ENCODE measurements around the gene NUDT14. TPM values are rescaled to one million over a fixed set of nuclear protein-coding genes. Genes with fewer than 3 reads are reported as not detected.

Gene NUDT14
- total RNA-seq, 1 experiment from 2014 or later: 50.8 TPM

DNA sequence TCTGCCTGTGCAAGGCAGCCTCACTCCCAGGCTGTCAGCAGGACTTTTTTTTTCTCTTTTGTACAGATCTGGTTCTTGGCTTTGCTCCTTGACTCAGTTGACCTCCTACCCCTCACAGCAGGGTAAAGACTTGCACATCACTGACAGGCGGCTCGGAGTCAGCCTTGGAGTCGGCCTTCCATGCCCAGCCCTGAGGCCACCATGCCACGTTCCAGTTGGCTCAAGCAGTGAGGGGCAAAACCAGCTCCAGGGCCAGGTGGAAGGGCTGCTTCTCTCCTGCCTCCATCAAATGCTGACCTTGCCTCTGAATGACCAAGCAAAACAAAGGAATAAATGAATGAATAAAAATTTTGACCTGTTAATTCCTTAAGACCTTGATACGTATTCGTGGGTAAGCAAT, 40.1 kb downstream of the NUDT14 start:
- ATAC-seq (no peak), DNase-seq (no peak)
- ChIA-PET CTCF (interaction anchor here (1.0 kb wide), 1 partner anchor 33 kb away, joined by 3 read pairs; no protein-coding TSS in a partner anchor), POLR2A (ENCODE audit: unreplicated experiment) (no interaction called here)
- TF ChIP-seq, protein P1, sequence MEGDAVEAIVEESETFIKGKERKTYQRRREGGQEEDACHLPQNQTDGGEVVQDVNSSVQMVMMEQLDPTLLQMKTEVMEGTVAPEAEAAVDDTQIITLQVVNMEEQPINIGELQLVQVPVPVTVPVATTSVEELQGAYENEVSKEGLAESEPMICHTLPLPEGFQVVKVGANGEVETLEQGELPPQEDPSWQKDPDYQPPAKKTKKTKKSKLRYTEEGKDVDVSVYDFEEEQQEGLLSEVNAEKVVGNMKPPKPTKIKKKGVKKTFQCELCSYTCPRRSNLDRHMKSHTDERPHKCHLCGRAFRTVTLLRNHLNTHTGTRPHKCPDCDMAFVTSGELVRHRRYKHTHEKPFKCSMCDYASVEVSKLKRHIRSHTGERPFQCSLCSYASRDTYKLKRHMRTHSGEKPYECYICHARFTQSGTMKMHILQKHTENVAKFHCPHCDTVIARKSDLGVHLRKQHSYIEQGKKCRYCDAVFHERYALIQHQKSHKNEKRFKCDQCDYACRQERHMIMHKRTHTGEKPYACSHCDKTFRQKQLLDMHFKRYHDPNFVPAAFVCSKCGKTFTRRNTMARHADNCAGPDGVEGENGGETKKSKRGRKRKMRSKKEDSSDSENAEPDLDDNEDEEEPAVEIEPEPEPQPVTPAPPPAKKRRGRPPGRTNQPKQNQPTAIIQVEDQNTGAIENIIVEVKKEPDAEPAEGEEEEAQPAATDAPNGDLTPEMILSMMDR (conservative IDR thresholded peaks at IDR 0.05; ENCODE audit: low read depth, low read length): no peak
- no peak for TF ChIP-seq EZH2 (IDR thresholded peaks at IDR 0.05; ENCODE audit: low read length, unreplicated experiment)
- TF ChIP-seq EZH2phosphoT487 (IDR thresholded peaks at IDR 0.05; ENCODE audit: borderline replicate concordance, low read length): no peak
- Histone ChIP-seq H3K27me3 (ENCODE audit: low read length) (no peaks in the 10 kb centered on the region), H3K9me3 (ENCODE audit: low read length) (no peaks in the 10 kb centered on the region), H3K27ac (ENCODE audit: low read length) (no peak overlapping the region), H3F3A (ENCODE audit: low read length, unreplicated experiment) (no peaks in the 10 kb centered on the region), H3K79me2 (ENCODE audit: low read length) (no peaks in the 10 kb centered on the region), H3K9me2 (replicated peaks; ENCODE audit: low read length) (no peaks in the 10 kb centered on the region), H4K20me1 (ENCODE audit: low read length) (no peaks in the 10 kb centered on the region), H3K36me3 (ENCODE audit: low read depth, low read length) (no peaks in the 10 kb centered on the region), H3K4me1 (ENCODE audit: insufficient read depth, low read length) (no peaks in the 10 kb centered on the region), H3K4me2 (ENCODE audit: low read length) (no peak overlapping the region), H3K4me3 (ENCODE audit: low read length) (no peak overlapping the region), H2AFZ (ENCODE audit: low read length) (no peak overlapping the region), H3K9ac (ENCODE audit: low read length) (no peak overlapping the region)
- no TSS peak for BruUV-seq (replicated peaks)
- intact Hi-C loops (cut with micrococcal nuclease): no loop called here

DNA sequence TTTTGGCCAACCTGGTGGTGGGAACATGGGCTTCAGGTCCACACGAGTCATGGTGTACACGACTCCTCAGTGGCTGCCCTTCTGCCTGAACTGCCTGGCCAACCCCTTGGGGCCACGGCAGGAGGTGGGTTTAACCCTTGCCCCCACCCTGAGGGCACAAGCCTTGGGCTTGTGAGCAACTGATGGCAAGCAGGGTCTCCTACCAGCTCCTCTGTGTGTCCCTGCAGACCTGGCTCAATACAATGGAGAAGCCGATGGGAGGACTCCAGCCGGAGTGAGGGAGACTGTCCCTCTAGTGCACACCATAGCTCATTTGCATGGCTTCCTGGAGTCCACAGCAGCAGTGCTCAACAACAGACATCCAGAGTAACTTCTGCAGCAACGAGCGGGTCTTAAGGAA, 40.5 kb downstream of the NUDT14 start:
- H3K4me3 ChIP-seq (ENCODE audit: low read length): no peak overlapping the region
- no TSS peak for BruUV-seq (replicated peaks)
- H3K4me1 ChIP-seq (ENCODE audit: insufficient read depth, low read length): no peaks in the 10 kb centered on the region
- ChIA-PET CTCF (interaction anchor here (1.0 kb wide), 1 partner anchor 33 kb away, joined by 3 read pairs; no protein-coding TSS in a partner anchor), POLR2A (ENCODE audit: unreplicated experiment) (no interaction called here)
- H3K36me3 ChIP-seq (ENCODE audit: low read depth, low read length): no peaks in the 10 kb centered on the region
- H3K9me2 ChIP-seq (replicated peaks; ENCODE audit: low read length): no peaks in the 10 kb centered on the region
- H3K79me2 ChIP-seq (ENCODE audit: low read length): no peaks in the 10 kb centered on the region
- ATAC-seq: no peak
- no peak for TF ChIP-seq EZH2phosphoT487 (IDR thresholded peaks at IDR 0.05; ENCODE audit: borderline replicate concordance, low read length)
- no peak for TF ChIP-seq EZH2 (IDR thresholded peaks at IDR 0.05; ENCODE audit: low read length, unreplicated experiment)
- TF ChIP-seq, protein P1 (conservative IDR thresholded peaks at IDR 0.05; ENCODE audit: low read depth, low read length): no peak
- no peak for DNase-seq
- no peaks in the 10 kb centered on the region for H4K20me1 ChIP-seq (ENCODE audit: low read length)
- no peaks in the 10 kb centered on the region for H3K9me3 ChIP-seq (ENCODE audit: low read length)
- no peaks in the 10 kb centered on the region for H3K27me3 ChIP-seq (ENCODE audit: low read length)
- no peak overlapping the region for H3K4me2 ChIP-seq (ENCODE audit: low read length)
- no peak overlapping the region for H2AFZ ChIP-seq (ENCODE audit: low read length)
- no peaks in the 10 kb centered on the region for H3F3A ChIP-seq (ENCODE audit: low read length, unreplicated experiment)
- no peak overlapping the region for H3K27ac ChIP-seq (ENCODE audit: low read length)
- H3K9ac ChIP-seq (ENCODE audit: low read length): no peak overlapping the region
- intact Hi-C loops (cut with micrococcal nuclease): no loop called here

DNA sequence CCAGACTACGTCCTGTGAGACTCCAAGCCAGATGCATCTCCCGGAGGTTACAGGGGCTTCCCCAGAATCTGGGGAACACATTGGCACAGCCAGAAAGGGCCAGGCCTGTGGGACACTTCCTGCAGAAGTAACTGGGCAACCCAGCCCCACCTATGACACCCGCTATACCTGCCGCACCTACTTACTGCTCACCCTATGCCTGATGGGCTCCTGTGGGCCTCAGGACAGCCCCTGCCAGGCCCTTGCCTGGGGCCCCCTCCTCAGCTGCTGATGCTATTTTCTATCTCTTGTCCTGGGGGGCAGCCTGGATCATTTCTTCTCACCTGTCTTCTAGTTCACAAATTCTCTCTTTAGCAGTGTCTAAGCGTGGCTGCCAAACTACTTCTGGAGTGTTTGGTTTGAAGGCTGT, 41.3 kb downstream of the NUDT14 start:
- H3K4me2 ChIP-seq (ENCODE audit: low read length): no peak overlapping the region
- no peak overlapping the region for H3K9ac ChIP-seq (ENCODE audit: low read length)
- POLR2A ChIA-PET (ENCODE audit: unreplicated experiment): no interaction called here
- no peak overlapping the region for H3K4me3 ChIP-seq (ENCODE audit: low read length)
- intact Hi-C loops (cut with micrococcal nuclease): no loop called here
- H3K27ac ChIP-seq (ENCODE audit: low read length): no peak overlapping the region
- no peak overlapping the region for H2AFZ ChIP-seq (ENCODE audit: low read length)
- H3K27me3 ChIP-seq (ENCODE audit: low read length): no peaks in the 10 kb centered on the region
- no peaks in the 10 kb centered on the region for H3K9me3 ChIP-seq (ENCODE audit: low read length)
- no peaks in the 10 kb centered on the region for H3K36me3 ChIP-seq (ENCODE audit: low read depth, low read length)
- no peaks in the 10 kb centered on the region for H4K20me1 ChIP-seq (ENCODE audit: low read length)
- DNase-seq (no peak), ATAC-seq (no peak)
- H3K79me2 ChIP-seq (ENCODE audit: low read length): no peaks in the 10 kb centered on the region
- CTCF ChIA-PET: no interaction called here
- no peak for TF ChIP-seq EZH2 (IDR thresholded peaks at IDR 0.05; ENCODE audit: low read length, unreplicated experiment)
- TF ChIP-seq, protein P1 (conservative IDR thresholded peaks at IDR 0.05; ENCODE audit: low read depth, low read length): no peak
- TF ChIP-seq EZH2phosphoT487 (IDR thresholded peaks at IDR 0.05; ENCODE audit: borderline replicate concordance, low read length): no peak
- H3F3A ChIP-seq (ENCODE audit: low read length, unreplicated experiment): no peaks in the 10 kb centered on the region
- BruUV-seq (replicated peaks): no TSS peak
- no peaks in the 10 kb centered on the region for H3K9me2 ChIP-seq (replicated peaks; ENCODE audit: low read length)
- no peaks in the 10 kb centered on the region for H3K4me1 ChIP-seq (ENCODE audit: insufficient read depth, low read length)

Measured in PC-3 (cell line).